Activated T-cell treated with anti-CD3 and anti-CD28 coated beads for 48 hours (primary cell): ENCODE measurements around the gene FOXRED1.
"Not testable (repeated sequence)": the region's sequence is repeated elsewhere in the genome, so short reads cannot be mapped to it uniquely, and the experiment has no call there.

ENCODE experiments used
- DNase-seq: peaks from one replicate; pipeline ENCODE4 v3.0.0-alpha.2; 2020; ENCODE audit warnings: low read depth

The FOXRED1 gene

GRCh38 chr11:126268708-126269579, at the start of gene FOXRED1, which contains the start of gene SRPRA:
Gene FOXRED1, plus strand, starts transcription at chr11:126269154. Its CDS starts 53 bp downstream, at chr11:126269207.
Gene SRPRA, minus strand, starts transcription at chr11:126268895. Its CDS starts 91 bp downstream, at chr11:126268804.
- peak; percentile 100 for DNase-seq

GRCh38 chr11:126219547-126219946, 49.4 kb upstream of the FOXRED1 start:
- DNase-seq, result no peak

GRCh38 chr11:126224647-126225294, 44.2 kb upstream of the FOXRED1 start:
- DNase-seq, result no peak

GRCh38 chr11:126225295-126225665, 43.7 kb upstream of the FOXRED1 start:
- DNase-seq, result no peak

GRCh38 chr11:126226334-126227084, 42.4 kb upstream of the FOXRED1 start:
- DNase-seq, result no peak

- DNase-seq, result no peak
These were observed 39.0 kb upstream of the FOXRED1 start for GRCh38 chr11:126229858-126230540.

GRCh38 chr11:126231725-126232459, 37.1 kb upstream of the FOXRED1 start:
- DNase-seq, result no peak

GRCh38 chr11:126232683-126233082, 36.3 kb upstream of the FOXRED1 start:
- DNase-seq, result no peak

GRCh38 chr11:126233391-126233790, 35.6 kb upstream of the FOXRED1 start:
- DNase-seq, result no peak

- DNase-seq, result no peak
These were observed 22.3 kb upstream of the FOXRED1 start for GRCh38 chr11:126246636-126247035.

- no peak for DNase-seq
These were observed 15.7 kb upstream of the FOXRED1 start for GRCh38 chr11:126253265-126253664.

GRCh38 chr11:126254819-126255218, 14.1 kb upstream of the FOXRED1 start:
- no peak for DNase-seq

- DNase-seq, result not testable (repeated sequence)
These were observed 13.4 kb upstream of the FOXRED1 start for GRCh38 chr11:126255507-126255906.

- no peak for DNase-seq
These were observed 12.7 kb upstream of the FOXRED1 start for GRCh38 chr11:126256216-126256615.

GRCh38 chr11:126257144-126257543, 11.8 kb upstream of the FOXRED1 start:
- DNase-seq, result no peak

GRCh38 chr11:126257764-126258163, 11.2 kb upstream of the FOXRED1 start:
- DNase-seq, result no peak

- no peak for DNase-seq
These were observed 6.7 kb upstream of the FOXRED1 start for GRCh38 chr11:126262216-126262615.

- DNase-seq, result no peak
These were observed 5.5 kb upstream of the FOXRED1 start for GRCh38 chr11:126263489-126263888.

- no peak for DNase-seq
These were observed 3.1 kb upstream of the FOXRED1 start for GRCh38 chr11:126265811-126266210.

- DNase-seq, result no peak
These were observed 1.3 kb upstream of the FOXRED1 start for GRCh38 chr11:126267650-126268049.

- DNase-seq, result no peak
These were observed 620 bp upstream of the FOXRED1 start for GRCh38 chr11:126268361-126268707.
